GM23248 (cell line): ENCODE measurements around the gene FIS1. TPM values are rescaled to one million over a fixed set of nuclear protein-coding genes. Genes with fewer than 3 reads are reported as not detected.
"Not testable (repeated sequence)": the region's sequence is repeated elsewhere in the genome, so short reads cannot be mapped to it uniquely, and the experiment has no call there.

Experiments
- DNase-seq: peaks from one replicate; pipeline ENCODE4 v3.0.0-alpha.2; 2015
- H2AFZ ChIP-seq: fragments of 200-600 bp; sonication (generic); 2 replicates; pipeline ENCODE4 v1.6.1; 2016; ENCODE audit warnings: antibody characterized with exemption
- H3F3A ChIP-seq: fragments of 200-600 bp; sonication (generic); 2 replicates; pipeline ENCODE4 v1.6.1; 2016; ENCODE audit warnings: mild to moderate bottlenecking, antibody characterized with exemption, mixed run types; ENCODE audit not compliant: insufficient read depth
- H3K27ac ChIP-seq: fragments of 200-600 bp; sonication (generic); 2 replicates; pipeline ENCODE4 v1.5.1; 2016; ENCODE audit warnings: mild to moderate bottlenecking
- H3K27me3 ChIP-seq: fragments of 200-600 bp; sonication (generic); replicated peaks from 2 replicates; pipeline ENCODE4 v1.6.1; 2016; ENCODE audit warnings: mild to moderate bottlenecking; ENCODE audit not compliant: insufficient read depth
- H3K36me3 ChIP-seq: fragments of 200-600 bp; sonication (generic); 2 replicates; pipeline ENCODE4 v1.6.1; 2016; ENCODE audit warnings: low read depth, mild to moderate bottlenecking
- H3K4me1 ChIP-seq: fragments of 200-600 bp; sonication (generic); 2 replicates; pipeline ENCODE4 v1.6.1; 2016; ENCODE audit warnings: mild to moderate bottlenecking; ENCODE audit not compliant: insufficient read depth
- H3K4me2 ChIP-seq: fragments of 200-600 bp; sonication (generic); one replicate; pipeline ENCODE4 v1.6.1; 2016; ENCODE audit warnings: mild to moderate bottlenecking; ENCODE audit not compliant: unreplicated experiment
- H3K4me3 ChIP-seq: fragments of 200-600 bp; sonication (generic); 2 replicates; pipeline ENCODE4 v1.5.1; 2016; ENCODE audit warnings: mild to moderate bottlenecking
- H3K79me2 ChIP-seq: fragments of 200-600 bp; sonication (generic); 2 replicates; pipeline ENCODE4 v1.6.1; 2016; ENCODE audit warnings: mild to moderate bottlenecking; ENCODE audit not compliant: insufficient read depth
- H3K9ac ChIP-seq: fragments of 200-600 bp; sonication (generic); 2 replicates; pipeline ENCODE4 v1.6.1; 2016; ENCODE audit warnings: mild to moderate bottlenecking
- H3K9me2 ChIP-seq: fragments of 200-600 bp; sonication (generic); 2 replicates; pipeline ENCODE4 v1.6.1; 2016; ENCODE audit warnings: mixed run types, mild to moderate bottlenecking, moderate library complexity; ENCODE audit not compliant: insufficient read depth
- H3K9me3 ChIP-seq: fragments of 200-600 bp; sonication (generic); one replicate; pipeline ENCODE4 v1.6.1; 2017; ENCODE audit warnings: low read depth
- H4K20me1 ChIP-seq: fragments of 200-600 bp; sonication (generic); 2 replicates; pipeline ENCODE4 v1.6.0; 2016; ENCODE audit not compliant: insufficient read depth
- EZH2 ChIP-seq: fragments of 200-600 bp; sonication (generic); IDR thresholded peaks from 2 replicates; pipeline ENCODE4 v1.6.1; 2018; ENCODE audit warnings: antibody characterized with exemption, mild to moderate bottlenecking; ENCODE audit not compliant: insufficient read depth, poor library complexity, severe bottlenecking
- EZH2phosphoT487 ChIP-seq: fragments of 200-600 bp; sonication (generic); IDR thresholded peaks from 2 replicates; pipeline ENCODE4 v1.6.1; 2018; ENCODE audit warnings: antibody characterized with exemption, moderate library complexity, mild to moderate bottlenecking, low read depth; ENCODE audit not compliant: insufficient read depth
- WGBS, 2 experiments: methylation state at CpG; one replicate each; pipeline ENCODE4 v1.1.6; 2015 to 2017; ENCODE audit warnings: low lambda C conversion rate in 2 of 2, low coverage in 1 of 2; ENCODE audit errors: missing lambda C conversion rate in 2 of 2; 5-methylcytosine and 5-hydroxymethylcytosine counted together
- in situ Hi-C: fragments of 300-500 bp; cut with MboI; formaldehyde crosslinking; loops from 2 replicates; pipeline ENCODE4 v1.15.0; 2020
- polyA plus RNA-seq: library from polyadenylated mRNA; unstranded; fragments of >200 nt; fragmentation: Nextera tagmentation; extraction: Ambion mirVana; gene quantifications from 2 replicates; pipeline ENCODE4 v1.2.1, GENCODE V29; 2016
- total RNA-seq: library from RNA; depleted of rRNA; stranded (reverse); fragments of >200 nt; shearing (Covaris generic); gene quantifications from 2 replicates; pipeline ENCODE4 v1.2.3, GENCODE V29; 2014

FIS1 gene
- total and polyA plus RNA-seq, 2 experiments from 2014 or later = 193 to 235 TPM

- no peaks in the 10 kb centered on the region for H3K36me3 ChIP-seq
- in situ Hi-C loops = loop anchor here (10.0 kb wide), 1 partner anchor 144 kb away; no protein-coding TSS in a partner anchor
- peaks cover 38% of the 10 kb centered on the region for H3K27me3 ChIP-seq
- H2AFZ ChIP-seq = no peak overlapping the region
- no peaks in the 10 kb centered on the region for H4K20me1 ChIP-seq
- H3K79me2 ChIP-seq = no peaks in the 10 kb centered on the region
- no peak for DNase-seq
- no peaks in the 10 kb centered on the region for H3K4me1 ChIP-seq
- TF ChIP-seq EZH2 (no peak), EZH2phosphoT487 (no peak)
- no peaks in the 10 kb centered on the region for H3K9me2 ChIP-seq
- H3F3A ChIP-seq = no peaks in the 10 kb centered on the region
- no peaks in the 10 kb centered on the region for H3K9me3 ChIP-seq
- H3K9ac ChIP-seq = no peak overlapping the region
- H3K4me3 ChIP-seq = no peak overlapping the region
- H3K27ac ChIP-seq = no peak overlapping the region
- no peak overlapping the region for H3K4me2 ChIP-seq
- 64 to 76% methylated on average over 3 of the region's 3 CpGs for WGBS, 2 experiments
These were observed 43.6 kb upstream of the FIS1 start for GRCh38 chr7:101288439-101288838.

GRCh38 chr7:101287032-101287431 lies 42.2 kb upstream of the FIS1 start:
- Histone ChIP-seq H3K27ac (no peak overlapping the region), H3K79me2 (no peaks in the 10 kb centered on the region), H3K4me1 (no peaks in the 10 kb centered on the region), H3K9ac (no peak overlapping the region), H4K20me1 (no peaks in the 10 kb centered on the region), H3K4me3 (no peak overlapping the region), H3K36me3 (no peaks in the 10 kb centered on the region), H3F3A (no peaks in the 10 kb centered on the region), H3K9me2 (no peaks in the 10 kb centered on the region), H3K27me3 (peaks cover 26% of the 10 kb centered on the region), H3K4me2 (no peak overlapping the region), H2AFZ (no peak overlapping the region), H3K9me3 (no peaks in the 10 kb centered on the region)
- DNase-seq = no peak
- in situ Hi-C loops = loop anchor here (10.0 kb wide), 1 partner anchor 142 kb away; no protein-coding TSS in a partner anchor
- no peak for TF ChIP-seq EZH2
- 63 to 71% methylated on average over 3 to 6 of the region's 6 CpGs for WGBS, 2 experiments

- H3K9me2 ChIP-seq, H3K36me3 ChIP-seq, H3K9ac ChIP-seq, H3K9me3 ChIP-seq, H3K79me2 ChIP-seq, H4K20me1 ChIP-seq, DNase-seq, H3K4me2 ChIP-seq, H3F3A ChIP-seq, H3K4me1 ChIP-seq, H3K27ac ChIP-seq, H3K4me3 ChIP-seq, H2AFZ ChIP-seq: not testable (repeated sequence)
- 37 to 56% methylated on average over 3 of the region's 3 CpGs for WGBS, 2 experiments
- in situ Hi-C loops = loop anchor here (10.0 kb wide), 1 partner anchor 141 kb away; no protein-coding TSS in a partner anchor
- H3K27me3 ChIP-seq = peaks cover 20% of the 10 kb centered on the region
These were observed 41.0 kb upstream of the FIS1 start for GRCh38 chr7:101285880-101286279.

GRCh38 chr7:101285171-101285570 lies 40.3 kb upstream of the FIS1 start:
- in situ Hi-C loops = loop anchor here (10.0 kb wide), 1 partner anchor 140 kb away; no protein-coding TSS in a partner anchor
- TF ChIP-seq EZH2 (no peak), EZH2phosphoT487 (no peak)
- peaks cover 16% of the 10 kb centered on the region for H3K27me3 ChIP-seq

GRCh38 chr7:101280912-101281311 lies 36.0 kb upstream of the FIS1 start:
- in situ Hi-C loops = loop anchor here (10.0 kb wide), 1 partner anchor 136 kb away; no protein-coding TSS in a partner anchor
- 54 to 62% methylated on average over 8 of the region's 8 CpGs for WGBS, 2 experiments
- not testable (repeated sequence) for H3K4me2 ChIP-seq

More at GRCh38 chr7:101285171-101285570, 40.3 kb upstream of the FIS1 start:
- no peaks in the 10 kb centered on the region for H3K4me1 ChIP-seq
- no peaks in the 10 kb centered on the region for H3K79me2 ChIP-seq
- H2AFZ ChIP-seq = no peak overlapping the region
- no peaks in the 10 kb centered on the region for H3F3A ChIP-seq
- H3K9me3 ChIP-seq = no peaks in the 10 kb centered on the region
- no peak overlapping the region for H3K9ac ChIP-seq
- no peaks in the 10 kb centered on the region for H4K20me1 ChIP-seq
- no peak overlapping the region for H3K4me3 ChIP-seq
- H3K36me3 ChIP-seq = no peaks in the 10 kb centered on the region
- no peak overlapping the region for H3K4me2 ChIP-seq
- 51 to 56% methylated on average over 9 of the region's 9 CpGs for WGBS, 2 experiments
- no peak for DNase-seq
- H3K27ac ChIP-seq = no peak overlapping the region
- H3K9me2 ChIP-seq = no peaks in the 10 kb centered on the region

More at GRCh38 chr7:101280912-101281311, 36.0 kb upstream of the FIS1 start:
- not testable (repeated sequence) for H3K4me1 ChIP-seq, H4K20me1 ChIP-seq, H3K79me2 ChIP-seq, H3K27ac ChIP-seq, H3K9ac ChIP-seq, H3K9me2 ChIP-seq, H3F3A ChIP-seq, H3K9me3 ChIP-seq, DNase-seq, H3K4me3 ChIP-seq, H2AFZ ChIP-seq, H3K27me3 ChIP-seq, H3K36me3 ChIP-seq
